Endothelial cell of umbilical vein (primary cell): ENCODE results near the gene TSSK1B.

Experiments used
- CTCF ChIP-seq, 2 donors: IDR thresholded peaks; 1 replicate in 1 of 2; 2 replicates in 1 of 2; pipeline ENCODE4 v1.5.1; 2011; ENCODE audit warnings: low read length in 2 of 2, mild to moderate bottlenecking in 2 of 2, moderate library complexity in 2 of 2, control low read depth in 1 of 2, inconsistent platforms in 1 of 2, low read depth in 1 of 2; ENCODE audit not compliant: insufficient read depth in 1 of 2; ENCODE audit errors: extremely low read depth in 1 of 2
- EZH2 ChIP-seq: IDR thresholded peaks from 2 replicates; pipeline ENCODE4 v1.6.1; 2012; ENCODE audit warnings: borderline replicate concordance, low read depth, mild to moderate bottlenecking, moderate library complexity, low read length, inconsistent platforms; ENCODE audit not compliant: severe bottlenecking
- FOS ChIP-seq: IDR thresholded peaks from 2 replicates; pipeline ENCODE4 v1.6.1; 2011; ENCODE audit warnings: mild to moderate bottlenecking, low read length, moderate library complexity, borderline replicate concordance; ENCODE audit not compliant: insufficient read depth
- GATA2 ChIP-seq: IDR thresholded peaks from 2 replicates; pipeline ENCODE4 v1.7.0; 2011; ENCODE audit warnings: low read depth, mild to moderate bottlenecking, moderate library complexity, mixed read lengths, low read length; ENCODE audit not compliant: insufficient read length, insufficient read depth
- JUN ChIP-seq: IDR thresholded peaks from 2 replicates; pipeline ENCODE4 v1.6.1; 2011; ENCODE audit warnings: borderline replicate concordance, low read depth; ENCODE audit not compliant: insufficient read length, insufficient read depth
- MAX ChIP-seq: IDR thresholded peaks from 2 replicates; pipeline ENCODE4 v1.6.1; 2011; ENCODE audit not compliant: insufficient read depth, insufficient read length
- MYC ChIP-seq: IDR thresholded peaks from one replicate; pipeline ENCODE4 v1.6.1; 2011; ENCODE audit warnings: mild to moderate bottlenecking, low read depth, low read length
- POLR2A ChIP-seq: IDR thresholded peaks from 2 replicates; pipeline ENCODE4 v1.6.1; 2012; ENCODE audit warnings: low read depth, mild to moderate bottlenecking, control low read depth, low read length
- POLR2AphosphoS5 ChIP-seq: IDR thresholded peaks from 2 replicates; pipeline ENCODE4 v1.6.1; 2012; ENCODE audit warnings: low read depth, mild to moderate bottlenecking, control low read depth, low read length, moderate library complexity; ENCODE audit not compliant: insufficient read depth

GRCh38 chr5:113425909-113426308 is 8.9 kb downstream of the TSSK1B start:
- TF ChIP-seq CTCF (IDR thresholded peaks at IDR 0.05; ENCODE audit: extremely low read depth in 1 of 2, insufficient read depth in 1 of 2, low read depth in 1 of 2, low read length in 2 of 2) (no peak), POLR2A (no peak), EZH2 (no peak), MAX (no peak), FOS (no peak), POLR2AphosphoS5 (no peak), GATA2 (no peak), MYC (no peak), JUN (no peak)
